Spleen (tissue), 7 donors: ENCODE measurements around the gene VAMP2.

Experiments
- CTCF ChIP-seq, 11 experiments: fragments of 200-600 bp in 7 of 11; fragments of 450-650 bp in 4 of 11; sonication (generic) in 4 of 11; IDR thresholded peaks in 8 of 11; conservative IDR thresholded peaks in 3 of 11; 1 replicate in 7 of 11; 2 replicates in 4 of 11; pipeline versions ENCODE4 v1.4.0 to v1.8.0; 2016 to 2021; ENCODE audit warnings: antibody characterized with exemption in 11 of 11, inconsistent platforms in 4 of 11, mild to moderate bottlenecking in 1 of 11
- POLR2A ChIP-seq, 3 donors: fragments of 450-650 bp; IDR thresholded peaks; one replicate each; pipeline ENCODE4 v1.5.1; 2017; ENCODE audit warnings: antibody characterized with exemption in 3 of 3, mild to moderate bottlenecking in 1 of 3
- POLR2AphosphoS5 ChIP-seq, 3 donors: sonication (generic); formaldehyde crosslinking; IDR thresholded peaks; one replicate each; pipeline ENCODE4 v1.5.1; 2017; ENCODE audit warnings: antibody characterized with exemption in 3 of 3
- donor health status: DM: no; HTN: no; CAD: no; lungs with moderate emphysema.
- donor health status: DM: no; HTN: no; CAD: no.
- donor health status: DM: no; HTN: no; CAD: no.

DNA sequence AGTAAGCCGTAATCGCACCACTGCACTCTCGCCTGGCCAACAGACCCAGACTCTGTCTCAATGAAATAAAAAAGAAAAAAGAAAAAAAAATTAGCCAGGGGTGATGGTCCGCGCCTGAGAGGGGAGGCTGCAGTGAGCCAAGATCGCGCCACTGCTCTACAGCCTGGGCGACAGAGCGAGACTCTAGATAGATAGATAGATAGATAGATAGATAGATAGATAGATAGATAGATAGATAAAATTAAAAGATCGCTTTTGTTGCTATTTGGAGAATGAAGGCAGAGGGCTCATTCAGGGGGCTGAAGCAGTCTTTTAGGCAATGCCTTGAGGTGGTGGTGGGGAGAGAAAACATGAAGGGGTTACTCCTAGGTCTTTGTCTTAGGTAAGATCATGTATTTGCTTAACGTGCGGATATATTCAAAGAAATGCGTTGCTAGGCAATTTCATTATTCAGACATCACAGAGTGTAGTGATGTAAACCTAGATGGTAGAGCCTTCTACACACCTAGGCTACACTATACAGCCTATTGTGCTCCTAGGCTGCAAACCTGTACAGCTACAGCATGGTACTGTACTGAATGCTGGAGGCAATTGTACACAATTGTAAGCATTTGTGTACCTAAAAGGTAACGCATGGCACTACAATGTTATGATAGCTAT lies 34.5 kb downstream of the VAMP2 start:
- TF ChIP-seq POLR2AphosphoS5 (IDR thresholded peaks at IDR 0.05) (no peak), POLR2A (IDR thresholded peaks at IDR 0.05) (no peak), CTCF (IDR thresholded peaks at IDR 0.05 in 8 of 11, conservative IDR thresholded peaks at IDR 0.05 in 3 of 11) (no peak)
